Measurements from ENCODE around the gene C3orf20.

DNA sequence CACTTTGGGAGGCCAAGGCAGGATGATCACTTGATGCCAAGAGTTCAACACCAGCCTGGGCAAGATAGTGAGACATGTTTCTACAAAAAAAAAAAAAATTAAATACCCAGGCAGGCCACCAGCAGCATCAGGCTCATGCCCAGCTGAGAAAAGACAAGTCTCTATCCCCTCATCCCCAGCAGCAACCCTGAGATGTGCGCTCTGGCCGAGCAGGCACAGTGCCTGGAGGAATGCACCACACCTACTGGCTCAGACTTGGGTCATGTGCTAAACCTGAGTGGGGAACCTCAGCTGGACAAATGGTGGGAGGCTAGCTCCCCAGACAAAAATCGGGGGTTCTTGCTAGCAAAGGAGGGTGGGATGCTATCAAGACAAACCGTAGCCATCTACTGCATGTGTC lies 33.6 kb upstream of the C3orf20 start:
- TF ChIP-seq, protein P1, sequence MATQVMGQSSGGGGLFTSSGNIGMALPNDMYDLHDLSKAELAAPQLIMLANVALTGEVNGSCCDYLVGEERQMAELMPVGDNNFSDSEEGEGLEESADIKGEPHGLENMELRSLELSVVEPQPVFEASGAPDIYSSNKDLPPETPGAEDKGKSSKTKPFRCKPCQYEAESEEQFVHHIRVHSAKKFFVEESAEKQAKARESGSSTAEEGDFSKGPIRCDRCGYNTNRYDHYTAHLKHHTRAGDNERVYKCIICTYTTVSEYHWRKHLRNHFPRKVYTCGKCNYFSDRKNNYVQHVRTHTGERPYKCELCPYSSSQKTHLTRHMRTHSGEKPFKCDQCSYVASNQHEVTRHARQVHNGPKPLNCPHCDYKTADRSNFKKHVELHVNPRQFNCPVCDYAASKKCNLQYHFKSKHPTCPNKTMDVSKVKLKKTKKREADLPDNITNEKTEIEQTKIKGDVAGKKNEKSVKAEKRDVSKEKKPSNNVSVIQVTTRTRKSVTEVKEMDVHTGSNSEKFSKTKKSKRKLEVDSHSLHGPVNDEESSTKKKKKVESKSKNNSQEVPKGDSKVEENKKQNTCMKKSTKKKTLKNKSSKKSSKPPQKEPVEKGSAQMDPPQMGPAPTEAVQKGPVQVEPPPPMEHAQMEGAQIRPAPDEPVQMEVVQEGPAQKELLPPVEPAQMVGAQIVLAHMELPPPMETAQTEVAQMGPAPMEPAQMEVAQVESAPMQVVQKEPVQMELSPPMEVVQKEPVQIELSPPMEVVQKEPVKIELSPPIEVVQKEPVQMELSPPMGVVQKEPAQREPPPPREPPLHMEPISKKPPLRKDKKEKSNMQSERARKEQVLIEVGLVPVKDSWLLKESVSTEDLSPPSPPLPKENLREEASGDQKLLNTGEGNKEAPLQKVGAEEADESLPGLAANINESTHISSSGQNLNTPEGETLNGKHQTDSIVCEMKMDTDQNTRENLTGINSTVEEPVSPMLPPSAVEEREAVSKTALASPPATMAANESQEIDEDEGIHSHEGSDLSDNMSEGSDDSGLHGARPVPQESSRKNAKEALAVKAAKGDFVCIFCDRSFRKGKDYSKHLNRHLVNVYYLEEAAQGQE (IDR thresholded peaks at IDR 0.05; ENCODE audit: borderline replicate concordance) = no peak
- TF ChIP-seq EP300 (conservative IDR thresholded peaks at IDR 0.05; ENCODE audit: poor library complexity, severe bottlenecking) (no peak), EZH2 (IDR thresholded peaks at IDR 0.05; ENCODE audit: borderline replicate concordance, insufficient read depth, low read length, poor library complexity, severe bottlenecking) (no peak)
- TF ChIP-seq, protein P2, sequence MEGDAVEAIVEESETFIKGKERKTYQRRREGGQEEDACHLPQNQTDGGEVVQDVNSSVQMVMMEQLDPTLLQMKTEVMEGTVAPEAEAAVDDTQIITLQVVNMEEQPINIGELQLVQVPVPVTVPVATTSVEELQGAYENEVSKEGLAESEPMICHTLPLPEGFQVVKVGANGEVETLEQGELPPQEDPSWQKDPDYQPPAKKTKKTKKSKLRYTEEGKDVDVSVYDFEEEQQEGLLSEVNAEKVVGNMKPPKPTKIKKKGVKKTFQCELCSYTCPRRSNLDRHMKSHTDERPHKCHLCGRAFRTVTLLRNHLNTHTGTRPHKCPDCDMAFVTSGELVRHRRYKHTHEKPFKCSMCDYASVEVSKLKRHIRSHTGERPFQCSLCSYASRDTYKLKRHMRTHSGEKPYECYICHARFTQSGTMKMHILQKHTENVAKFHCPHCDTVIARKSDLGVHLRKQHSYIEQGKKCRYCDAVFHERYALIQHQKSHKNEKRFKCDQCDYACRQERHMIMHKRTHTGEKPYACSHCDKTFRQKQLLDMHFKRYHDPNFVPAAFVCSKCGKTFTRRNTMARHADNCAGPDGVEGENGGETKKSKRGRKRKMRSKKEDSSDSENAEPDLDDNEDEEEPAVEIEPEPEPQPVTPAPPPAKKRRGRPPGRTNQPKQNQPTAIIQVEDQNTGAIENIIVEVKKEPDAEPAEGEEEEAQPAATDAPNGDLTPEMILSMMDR (IDR thresholded peaks at IDR 0.05; ENCODE audit: poor library complexity, severe bottlenecking) = no peak

Measured in neural cell (in vitro differentiated cells).